ENCODE measurements around the gene TOR3A. TPM values are rescaled to one million over a fixed set of nuclear protein-coding genes. Genes with fewer than 3 reads are reported as not detected.

TOR3A gene
- 28.1 and 34.0 TPM in 2 replicates for total RNA-seq

GRCh38 chr1:179081687-179082332 lies at the start of gene TOR3A:
TSS of gene TOR3A (plus strand) at chr1:179082070. CDS start at chr1:179082129, 59 bp downstream.

Other genes with a start within 250 kb of the TOR3A start
- gene ANGPTL1, start 211.0 kb upstream of the TOR3A start, total RNA-seq: 3.0 and 3.9 TPM in 2 replicates
- gene FAM20B, start 56.2 kb upstream of the TOR3A start, total RNA-seq: 36.6 and 36.9 TPM in 2 replicates
- 14.9 and 24.6 TPM in 2 replicates for gene ABL2, start 147.6 kb downstream of the TOR3A start, total RNA-seq
- 26.6 and 27.6 TPM in 2 replicates for gene SOAT1, start 211.7 kb downstream of the TOR3A start, total RNA-seq

All from bronchial smooth muscle cell (primary cell).